Limb (tissue), 2 donors: Measurements from ENCODE around the gene SWT1.
"Not testable (repeated sequence)": the region's sequence is repeated elsewhere in the genome, so short reads cannot be mapped to it uniquely, and the experiment has no call there.

Experiments used
- DNase-seq, 2 donors: peaks; one replicate each; pipeline ENCODE4 v3.0.0-alpha.2; 2016; ENCODE audit errors: extremely low spot score in 2 of 2

SWT1 gene

GRCh38 chr1:185244015-185244747 is 87.2 kb downstream of the SWT1 start:
- no peak for DNase-seq

GRCh38 chr1:185245466-185245865 is 88.5 kb downstream of the SWT1 start:
- no peak for DNase-seq

- no peak for DNase-seq
These were observed 92.6 kb downstream of the SWT1 start for GRCh38 chr1:185249563-185249962.

- DNase-seq, result no peak
These were observed 93.1 kb downstream of the SWT1 start for GRCh38 chr1:185250063-185250462.

GRCh38 chr1:185251928-185252327 is 95.0 kb downstream of the SWT1 start:
- DNase-seq, result not testable (repeated sequence)

- not testable (repeated sequence) for DNase-seq
These were observed 95.4 kb downstream of the SWT1 start for GRCh38 chr1:185252404-185252803.

- DNase-seq, result not testable (repeated sequence)
These were observed 98.6 kb downstream of the SWT1 start for GRCh38 chr1:185255595-185255994.

- not testable (repeated sequence) for DNase-seq
These were observed 100.4 kb downstream of the SWT1 start for GRCh38 chr1:185257116-185257949.

- DNase-seq, result no peak
These were observed 100.9 kb downstream of the SWT1 start for GRCh38 chr1:185257950-185258208.

GRCh38 chr1:185258676-185259075 is 101.7 kb downstream of the SWT1 start:
- DNase-seq, result no peak

GRCh38 chr1:185260611-185261010 is 103.6 kb downstream of the SWT1 start:
- no peak for DNase-seq

GRCh38 chr1:185262151-185262550 is 105.2 kb downstream of the SWT1 start:
- no peak for DNase-seq

- DNase-seq, result no peak
These were observed 106.3 kb downstream of the SWT1 start for GRCh38 chr1:185263292-185263691.

GRCh38 chr1:185263780-185264179 is 106.8 kb downstream of the SWT1 start:
- no peak for DNase-seq

- no peak for DNase-seq
These were observed 108.3 kb downstream of the SWT1 start for GRCh38 chr1:185265314-185265713.

- peak in 1 of 2 donors; percentile 24 for DNase-seq
These were observed 110.3 kb downstream of the SWT1 start for GRCh38 chr1:185267301-185267700.

- DNase-seq, result no peak
These were observed 110.7 kb downstream of the SWT1 start for GRCh38 chr1:185267701-185268100.

- DNase-seq, result no peak
These were observed 111.4 kb downstream of the SWT1 start for GRCh38 chr1:185268352-185268751.

GRCh38 chr1:185271921-185272320 is 115.0 kb downstream of the SWT1 start:
- no peak for DNase-seq

GRCh38 chr1:185279571-185279970 is 122.6 kb downstream of the SWT1 start:
- DNase-seq, result no peak

GRCh38 chr1:185280589-185280988 is 123.6 kb downstream of the SWT1 start:
- no peak for DNase-seq

- DNase-seq, result no peak
These were observed 124.3 kb downstream of the SWT1 start for GRCh38 chr1:185281245-185281644.

- DNase-seq, result no peak
These were observed 127.1 kb downstream of the SWT1 start for GRCh38 chr1:185284116-185284515.
